Measurements from ENCODE around the gene KDM1B. TPM values are rescaled to one million over a fixed set of nuclear protein-coding genes. Genes with fewer than 3 reads are reported as not detected.

KDM1B gene, protein sequence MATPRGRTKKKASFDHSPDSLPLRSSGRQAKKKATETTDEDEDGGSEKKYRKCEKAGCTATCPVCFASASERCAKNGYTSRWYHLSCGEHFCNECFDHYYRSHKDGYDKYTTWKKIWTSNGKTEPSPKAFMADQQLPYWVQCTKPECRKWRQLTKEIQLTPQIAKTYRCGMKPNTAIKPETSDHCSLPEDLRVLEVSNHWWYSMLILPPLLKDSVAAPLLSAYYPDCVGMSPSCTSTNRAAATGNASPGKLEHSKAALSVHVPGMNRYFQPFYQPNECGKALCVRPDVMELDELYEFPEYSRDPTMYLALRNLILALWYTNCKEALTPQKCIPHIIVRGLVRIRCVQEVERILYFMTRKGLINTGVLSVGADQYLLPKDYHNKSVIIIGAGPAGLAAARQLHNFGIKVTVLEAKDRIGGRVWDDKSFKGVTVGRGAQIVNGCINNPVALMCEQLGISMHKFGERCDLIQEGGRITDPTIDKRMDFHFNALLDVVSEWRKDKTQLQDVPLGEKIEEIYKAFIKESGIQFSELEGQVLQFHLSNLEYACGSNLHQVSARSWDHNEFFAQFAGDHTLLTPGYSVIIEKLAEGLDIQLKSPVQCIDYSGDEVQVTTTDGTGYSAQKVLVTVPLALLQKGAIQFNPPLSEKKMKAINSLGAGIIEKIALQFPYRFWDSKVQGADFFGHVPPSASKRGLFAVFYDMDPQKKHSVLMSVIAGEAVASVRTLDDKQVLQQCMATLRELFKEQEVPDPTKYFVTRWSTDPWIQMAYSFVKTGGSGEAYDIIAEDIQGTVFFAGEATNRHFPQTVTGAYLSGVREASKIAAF
- 6.5 and 7.4 TPM in 2 replicates for total RNA-seq

GRCh38 chr6:18155150-18155863 lies at the start of gene KDM1B:
TSS of gene KDM1B (plus strand) at chr6:18155422. CDS start at chr6:18159896, 4,474 bp downstream.

GRCh38 chr6:18122128-18123093 lies 32.8 kb upstream of the KDM1B start, which contains the start of gene NHLRC1:
TSS of gene NHLRC1 (minus strand) at chr6:18122677. CDS start at chr6:18122606, 71 bp downstream.

GRCh38 chr6:18154507-18155149 lies 594 bp upstream of the KDM1B start, which contains the start of gene TPMT:
TSS of gene TPMT (minus strand) at chr6:18155077. CDS start at chr6:18149127, 5,950 bp downstream.

GRCh38 chr6:18264219-18264922 lies 109.1 kb downstream of the KDM1B start, which contains the start of gene DEK:
TSS of gene DEK (minus strand) at chr6:18264530. CDS start at chr6:18263987, 543 bp downstream.

Other genes starting within 250 kb of the KDM1B start
- gene KIF13A, start 167.8 kb upstream of the KDM1B start, total RNA-seq: 13.0 and 13.2 TPM in 2 replicates
- 1.0 and 2.6 TPM in 2 replicates for gene NHLRC1, start 32.7 kb upstream of the KDM1B start, total RNA-seq
- gene TPMT, start 345 bp upstream of the KDM1B start, total RNA-seq: 3.6 and 13.2 TPM in 2 replicates
- 85.4 and 99.9 TPM in 2 replicates for gene DEK, start 109.1 kb downstream of the KDM1B start, total RNA-seq
- gene RNF144B, start 231.9 kb downstream of the KDM1B start, total RNA-seq: 1.9 TPM in 1 of 2 replicates, not detected in the other

All from epithelial cell of alveolus of lung (primary cell).